Parathyroid adenoma (tissue), 2 donors: ENCODE measurements around the gene FGGY.

Experiments
- H2AFZ ChIP-seq: fragments of 300-600 bp; sonication (generic); one replicate; pipeline ENCODE4 v1.7.0; 2017; ENCODE audit warnings: antibody characterized with exemption, mild to moderate bottlenecking
- H3K27ac ChIP-seq: fragments of 300-600 bp; sonication (generic); one replicate; pipeline ENCODE4 v1.7.0; 2017
- H3K27me3 ChIP-seq: fragments of 300-600 bp; sonication (generic); one replicate; pipeline ENCODE4 v1.7.0; 2017; ENCODE audit warnings: low read length; ENCODE audit not compliant: control insufficient read depth, insufficient read depth
- H3K36me3 ChIP-seq: fragments of 300-600 bp; sonication (generic); one replicate; pipeline ENCODE4 v1.7.0; 2017; ENCODE audit warnings: low read length; ENCODE audit not compliant: control insufficient read depth, insufficient read depth
- H3K4me1 ChIP-seq: fragments of 300-600 bp; sonication (generic); one replicate; pipeline ENCODE4 v1.7.0; 2017; ENCODE audit warnings: control low read depth
- H3K4me2 ChIP-seq: fragments of 300-600 bp; sonication (generic); one replicate; pipeline ENCODE4 v1.7.0; 2017; ENCODE audit warnings: low read length
- H3K4me3 ChIP-seq: fragments of 300-600 bp; sonication (generic); one replicate; pipeline ENCODE4 v1.7.0; 2017; ENCODE audit warnings: low read depth, low read length
- H3K79me2 ChIP-seq: fragments of 300-600 bp; sonication (generic); one replicate; pipeline ENCODE4 v1.7.0; 2017; ENCODE audit warnings: control low read depth
- H3K9ac ChIP-seq: fragments of 300-600 bp; sonication (generic); one replicate; pipeline ENCODE4 v1.7.0; 2017; ENCODE audit warnings: mild to moderate bottlenecking
- H3K9me3 ChIP-seq: fragments of 300-600 bp; sonication (generic); one replicate; pipeline ENCODE4 v1.7.0; 2017; ENCODE audit warnings: low read length; ENCODE audit not compliant: control insufficient read depth
- CTCF ChIP-seq: fragments of 300-600 bp; sonication (generic); IDR thresholded peaks from one replicate; pipeline ENCODE4 v1.7.0; 2017; ENCODE audit warnings: antibody characterized with exemption, mild to moderate bottlenecking
- donor health status: primary hyperparathyroidism.

Gene FGGY

GRCh38 chr1:59390307-59390706, 93.4 kb downstream of the FGGY start:
- Histone ChIP-seq H3K79me2 (no peaks in the 10 kb centered on the region), H3K4me2 (no peak overlapping the region)

GRCh38 chr1:59391212-59392179, 94.6 kb downstream of the FGGY start:
- Histone ChIP-seq H3K79me2 (no peaks in the 10 kb centered on the region), H3K4me2 (no peak overlapping the region), H3K27ac (no peak overlapping the region), H3K4me3 (no peak overlapping the region), H3K27me3 (no peaks in the 10 kb centered on the region), H3K9ac (no peak overlapping the region), H3K36me3 (no peaks in the 10 kb centered on the region), H2AFZ (peak overlapping the region; percentile 7), H3K4me1 (peaks cover 21% of the 10 kb centered on the region), H3K9me3 (no peaks in the 10 kb centered on the region)
- no peak for TF ChIP-seq CTCF

More at GRCh38 chr1:59390307-59390706, 93.4 kb downstream of the FGGY start:
- Histone ChIP-seq H3K27me3 (no peaks in the 10 kb centered on the region), H3K9me3 (no peaks in the 10 kb centered on the region), H3K4me1 (peaks cover 21% of the 10 kb centered on the region), H3K4me3 (no peak overlapping the region), H3K36me3 (no peaks in the 10 kb centered on the region), H3K27ac (no peak overlapping the region), H3K9ac (no peak overlapping the region), H2AFZ (no peak overlapping the region)
- TF ChIP-seq CTCF, result no peak

- H3K79me2 ChIP-seq, result no peaks in the 10 kb centered on the region
- peak overlapping the region; percentile 56 for H2AFZ ChIP-seq
- H3K9me3 ChIP-seq, result no peaks in the 10 kb centered on the region
- peak overlapping the region; percentile 86 for H3K27ac ChIP-seq
- H3K4me2 ChIP-seq, result peak overlapping the region; percentile 65
- H3K36me3 ChIP-seq, result no peaks in the 10 kb centered on the region
- H3K9ac ChIP-seq, result no peak overlapping the region
- TF ChIP-seq CTCF, result no peak
- H3K4me3 ChIP-seq, result peak overlapping the region; percentile 33
- peaks cover 21% of the 10 kb centered on the region for H3K4me1 ChIP-seq
- H3K27me3 ChIP-seq, result no peaks in the 10 kb centered on the region
Measured at GRCh38 chr1:59393211-59394180, 96.6 kb downstream of the FGGY start.

- no peaks in the 10 kb centered on the region for H3K36me3 ChIP-seq
- H3K4me1 ChIP-seq, result peaks cover 21% of the 10 kb centered on the region
- H3K9ac ChIP-seq, result no peak overlapping the region
- no peak overlapping the region for H3K4me2 ChIP-seq
- no peaks in the 10 kb centered on the region for H3K79me2 ChIP-seq
- H3K9me3 ChIP-seq, result no peaks in the 10 kb centered on the region
- H3K27me3 ChIP-seq, result no peaks in the 10 kb centered on the region
- H2AFZ ChIP-seq, result no peak overlapping the region
- no peak overlapping the region for H3K4me3 ChIP-seq
- no peak overlapping the region for H3K27ac ChIP-seq
- TF ChIP-seq CTCF, result no peak
Measured at GRCh38 chr1:59394706-59395425, 98.0 kb downstream of the FGGY start.
